K562 (cell line): ENCODE data around the gene TMEM120A. TPM values are rescaled to one million over a fixed set of nuclear protein-coding genes. Genes with fewer than 3 reads are reported as not detected.

Source experiments
- CGGBP1 ChIP-seq: fragments of 250-450 bp; sonication (Bioruptor Pico); IDR thresholded peaks from 2 replicates; pipeline ENCODE4 v1.9.0; 2021; ENCODE audit warnings: mild to moderate bottlenecking
- ELK1 ChIP-seq: sonication (generic); formaldehyde crosslinking; IDR thresholded peaks from 2 replicates; pipeline ENCODE4 v1.8.1; 2022; ENCODE audit warnings: missing genetic modification reagents
- FOXA1 ChIP-seq: fragments of 450-650 bp; IDR thresholded peaks from 2 replicates; pipeline ENCODE4 v1.6.1; 2016; ENCODE audit warnings: mild to moderate bottlenecking, borderline replicate concordance
- MAZ ChIP-seq, 2 experiments: fragments of 450-650 bp in 1 of 2; sonication (generic) in 1 of 2; formaldehyde crosslinking; IDR thresholded peaks in 1 of 2; conservative IDR thresholded peaks in 1 of 2; 2 replicates each; pipeline versions ENCODE4 v1.4.0 to v1.5.0; 2020; ENCODE audit warnings: mild to moderate bottlenecking in 1 of 2, missing genetic modification reagents in 1 of 2
- NCOR1 ChIP-seq: fragments of 450-650 bp; IDR thresholded peaks from 2 replicates; pipeline ENCODE4 v1.6.1; 2016; ENCODE audit warnings: mild to moderate bottlenecking, moderate library complexity
- NFE2 ChIP-seq: IDR thresholded peaks from 2 replicates; pipeline ENCODE4 v1.6.1; 2014; ENCODE audit warnings: antibody characterized with exemption, low read depth
- POLR2AphosphoS2 ChIP-seq: IDR thresholded peaks from 2 replicates; pipeline ENCODE4 v1.6.1; 2012; ENCODE audit warnings: low read length, improper control_type of control experiment
- PTRF ChIP-seq: fragments of 450-650 bp; IDR thresholded peaks from 2 replicates; pipeline ENCODE4 v1.6.1; 2016; ENCODE audit warnings: mild to moderate bottlenecking, missing genetic modification characterization, missing compliant biosample characterization
- SLC30A9 ChIP-seq: fragments of 250-450 bp; sonication (Bioruptor Pico); IDR thresholded peaks from 2 replicates; pipeline ENCODE4 v1.8.0; 2022; ENCODE audit warnings: mild to moderate bottlenecking, moderate library complexity
- TBL1XR1 ChIP-seq, 2 experiments: IDR thresholded peaks; 2 replicates each; pipeline ENCODE4 v1.6.1; 2012; ENCODE audit warnings: improper control_type of control experiment in 2 of 2, low read length in 2 of 2, mild to moderate bottlenecking in 1 of 2
- ZKSCAN3 ChIP-seq: fragments of 250-450 bp; sonication (Bioruptor Pico); IDR thresholded peaks from 2 replicates; pipeline ENCODE4 v1.4.0; 2020
- ZNF146 ChIP-seq: IDR thresholded peaks from one replicate; pipeline ENCODE4 v1.6.1; 2018; ENCODE audit warnings: missing compliant biosample characterization; ENCODE audit not compliant: unreplicated experiment
- ZNF408 ChIP-seq: fragments of 250-450 bp; sonication (Bioruptor Pico); IDR thresholded peaks from 2 replicates; pipeline ENCODE4 v1.4.0; 2020; ENCODE audit warnings: low read depth, mild to moderate bottlenecking, moderate library complexity
- ZNF77 ChIP-seq: fragments of 250-450 bp; sonication (Bioruptor Pico); IDR thresholded peaks from 2 replicates; pipeline ENCODE4 v1.5.0; 2020
- polyA plus RNA-seq, 8 experiments: library from polyadenylated mRNA; depleted of rRNA in 4 of 8; stranded (reverse) in 5 of 8; unstranded in 3 of 8; fragments of >200 nt; fragmentation: Nextera tagmentation in 2 of 8; fragmentation: Illumina TruSeq in 1 of 8; extraction: Ambion mirVana in 2 of 8; extraction: Trizol in 1 of 8; gene quantifications; 2 replicates each; pipeline versions ENCODE4 v1.2.1 to v1.2.3, GENCODE V29; 2011 to 2014; ENCODE audit warnings: inconsistent platforms in 1 of 8, missing spikeins in 1 of 8
- total RNA-seq, 7 experiments: library from RNA; depleted of rRNA in 6 of 7; stranded (reverse); fragments of >200 nt in 6 of 7; fragmentation: Illumina TruSeq in 2 of 7; extraction: Trizol in 2 of 7; gene quantifications; 2 replicates each; pipeline versions ENCODE4 v1.2.1 to v1.2.3, GENCODE V29; 2011 to 2021; ENCODE audit warnings: low replicate concordance in 1 of 7
- TF ChIP-seq, protein P1 (sequence below): sonication (generic); formaldehyde crosslinking; IDR thresholded peaks from 2 replicates; pipeline ENCODE4 v1.8.0; 2022; ENCODE audit warnings: mild to moderate bottlenecking, missing genetic modification reagents, borderline replicate concordance
- TF ChIP-seq, protein P2 (sequence below): sonication (generic); formaldehyde crosslinking; IDR thresholded peaks from 2 replicates; pipeline ENCODE4 v1.8.0; 2023; ENCODE audit warnings: mild to moderate bottlenecking, missing genetic modification reagents
- TF ChIP-seq, protein P3 (sequence below): fragments of 250-450 bp; sonication (Bioruptor Pico); IDR thresholded peaks from 2 replicates; pipeline ENCODE4 v1.5.0; 2021; ENCODE audit warnings: mild to moderate bottlenecking, borderline replicate concordance

TMEM120A gene
- total and polyA plus RNA-seq, 9 of the 15 experiments (the other 6 are each of a cell fraction or from before 2014, with no cell fraction given) = 2.3 to 90.2 (median 22.9) TPM

GRCh38 chr7:76016191-76016947 lies 22.0 kb upstream of the TMEM120A start (continued):
- TF ChIP-seq, protein P1, sequence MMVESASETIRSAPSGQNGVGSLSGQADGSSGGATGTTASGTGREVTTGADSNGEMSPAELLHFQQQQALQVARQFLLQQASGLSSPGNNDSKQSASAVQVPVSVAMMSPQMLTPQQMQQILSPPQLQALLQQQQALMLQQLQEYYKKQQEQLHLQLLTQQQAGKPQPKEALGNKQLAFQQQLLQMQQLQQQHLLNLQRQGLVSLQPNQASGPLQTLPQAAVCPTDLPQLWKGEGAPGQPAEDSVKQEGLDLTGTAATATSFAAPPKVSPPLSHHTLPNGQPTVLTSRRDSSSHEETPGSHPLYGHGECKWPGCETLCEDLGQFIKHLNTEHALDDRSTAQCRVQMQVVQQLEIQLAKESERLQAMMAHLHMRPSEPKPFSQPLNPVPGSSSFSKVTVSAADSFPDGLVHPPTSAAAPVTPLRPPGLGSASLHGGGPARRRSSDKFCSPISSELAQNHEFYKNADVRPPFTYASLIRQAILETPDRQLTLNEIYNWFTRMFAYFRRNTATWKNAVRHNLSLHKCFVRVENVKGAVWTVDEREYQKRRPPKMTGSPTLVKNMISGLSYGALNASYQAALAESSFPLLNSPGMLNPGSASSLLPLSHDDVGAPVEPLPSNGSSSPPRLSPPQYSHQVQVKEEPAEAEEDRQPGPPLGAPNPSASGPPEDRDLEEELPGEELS (CRISPR knock-in tag) = no peak
- TF ChIP-seq, protein P2, sequence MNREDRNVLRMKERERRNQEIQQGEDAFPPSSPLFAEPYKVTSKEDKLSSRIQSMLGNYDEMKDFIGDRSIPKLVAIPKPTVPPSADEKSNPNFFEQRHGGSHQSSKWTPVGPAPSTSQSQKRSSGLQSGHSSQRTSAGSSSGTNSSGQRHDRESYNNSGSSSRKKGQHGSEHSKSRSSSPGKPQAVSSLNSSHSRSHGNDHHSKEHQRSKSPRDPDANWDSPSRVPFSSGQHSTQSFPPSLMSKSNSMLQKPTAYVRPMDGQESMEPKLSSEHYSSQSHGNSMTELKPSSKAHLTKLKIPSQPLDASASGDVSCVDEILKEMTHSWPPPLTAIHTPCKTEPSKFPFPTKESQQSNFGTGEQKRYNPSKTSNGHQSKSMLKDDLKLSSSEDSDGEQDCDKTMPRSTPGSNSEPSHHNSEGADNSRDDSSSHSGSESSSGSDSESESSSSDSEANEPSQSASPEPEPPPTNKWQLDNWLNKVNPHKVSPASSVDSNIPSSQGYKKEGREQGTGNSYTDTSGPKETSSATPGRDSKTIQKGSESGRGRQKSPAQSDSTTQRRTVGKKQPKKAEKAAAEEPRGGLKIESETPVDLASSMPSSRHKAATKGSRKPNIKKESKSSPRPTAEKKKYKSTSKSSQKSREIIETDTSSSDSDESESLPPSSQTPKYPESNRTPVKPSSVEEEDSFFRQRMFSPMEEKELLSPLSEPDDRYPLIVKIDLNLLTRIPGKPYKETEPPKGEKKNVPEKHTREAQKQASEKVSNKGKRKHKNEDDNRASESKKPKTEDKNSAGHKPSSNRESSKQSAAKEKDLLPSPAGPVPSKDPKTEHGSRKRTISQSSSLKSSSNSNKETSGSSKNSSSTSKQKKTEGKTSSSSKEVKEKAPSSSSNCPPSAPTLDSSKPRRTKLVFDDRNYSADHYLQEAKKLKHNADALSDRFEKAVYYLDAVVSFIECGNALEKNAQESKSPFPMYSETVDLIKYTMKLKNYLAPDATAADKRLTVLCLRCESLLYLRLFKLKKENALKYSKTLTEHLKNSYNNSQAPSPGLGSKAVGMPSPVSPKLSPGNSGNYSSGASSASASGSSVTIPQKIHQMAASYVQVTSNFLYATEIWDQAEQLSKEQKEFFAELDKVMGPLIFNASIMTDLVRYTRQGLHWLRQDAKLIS (CRISPR knock-in tag) = no peak
- TF ChIP-seq POLR2AphosphoS2 (no peak), ZNF77 (CRISPR knock-in tag) (0 out of 2 replicates have a peak, but pooled peaks have one; percentile 78), CGGBP1 (CRISPR knock-in tag) (no peak), ZKSCAN3 (CRISPR knock-in tag) (peak; percentile 56; the same call in 1 of the 2 replicates), ZNF146 (no peak), TBL1XR1 (IDR thresholded peaks at IDR 0.05; ENCODE audit: low read length in 2 of 2) (no peak), ZNF408 (peak; percentile 98), MAZ (CRISPR knock-in tag; conservative IDR thresholded peaks at IDR 0.05 in 1 of 2, IDR thresholded peaks at IDR 0.05 in 1 of 2) (no peak), FOXA1 (no peak), SLC30A9 (CRISPR knock-in tag) (peak; percentile 99), PTRF (0 out of 2 replicates have a peak, but pooled peaks have one; percentile 52), NFE2 (no peak), NCOR1 (no peak), ELK1 (no peak)
- TF ChIP-seq, protein P3, sequence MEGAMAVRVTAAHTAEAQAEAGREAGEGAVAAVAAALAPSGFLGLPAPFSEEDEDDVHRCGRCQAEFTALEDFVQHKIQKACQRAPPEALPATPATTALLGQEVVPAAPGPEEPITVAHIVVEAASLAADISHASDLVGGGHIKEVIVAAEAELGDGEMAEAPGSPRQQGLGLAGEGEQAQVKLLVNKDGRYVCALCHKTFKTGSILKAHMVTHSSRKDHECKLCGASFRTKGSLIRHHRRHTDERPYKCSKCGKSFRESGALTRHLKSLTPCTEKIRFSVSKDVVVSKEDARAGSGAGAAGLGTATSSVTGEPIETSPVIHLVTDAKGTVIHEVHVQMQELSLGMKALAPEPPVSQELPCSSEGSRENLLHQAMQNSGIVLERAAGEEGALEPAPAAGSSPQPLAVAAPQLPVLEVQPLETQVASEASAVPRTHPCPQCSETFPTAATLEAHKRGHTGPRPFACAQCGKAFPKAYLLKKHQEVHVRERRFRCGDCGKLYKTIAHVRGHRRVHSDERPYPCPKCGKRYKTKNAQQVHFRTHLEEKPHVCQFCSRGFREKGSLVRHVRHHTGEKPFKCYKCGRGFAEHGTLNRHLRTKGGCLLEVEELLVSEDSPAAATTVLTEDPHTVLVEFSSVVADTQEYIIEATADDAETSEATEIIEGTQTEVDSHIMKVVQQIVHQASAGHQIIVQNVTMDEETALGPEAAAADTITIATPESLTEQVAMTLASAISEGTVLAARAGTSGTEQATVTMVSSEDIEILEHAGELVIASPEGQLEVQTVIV (CRISPR knock-in tag) = peak; percentile 74; the same call in 1 of the 2 replicates
